OCI-LY7 (cell line): ENCODE data around the gene TBC1D3B.
"Not testable (repeated sequence)": the region's sequence is repeated elsewhere in the genome, so short reads cannot be mapped to it uniquely, and the experiment has no call there.

ENCODE experiments used
- CTCF ChIP-seq: fragments of 200-600 bp; sonication (generic); conservative IDR thresholded peaks from 2 replicates; pipeline ENCODE4 v1.5.1; 2014; ENCODE audit warnings: mild to moderate bottlenecking, antibody characterized with exemption, low read length, moderate library complexity, mixed read lengths
- EZH2phosphoT487 ChIP-seq: fragments of 200-600 bp; sonication (generic); IDR thresholded peaks from 2 replicates; pipeline ENCODE4 v1.6.1; 2018; ENCODE audit warnings: low read depth, borderline replicate concordance, mild to moderate bottlenecking, mixed run types, antibody characterized with exemption, low read length, moderate library complexity, mixed read lengths

- TF ChIP-seq CTCF, EZH2phosphoT487: not testable (repeated sequence)
These were observed 24.7 kb upstream of the TBC1D3B start for GRCh38 chr17:36201102-36201501.
